KBM-7 (cell line): Measurements from ENCODE around the gene ONECUT1.

Experiments
- DNase-seq: peaks from one replicate; pipeline ENCODE4 v3.0.0-alpha.2; 2015
- in situ Hi-C: fragments of 300-500 bp; cut with MboI; formaldehyde crosslinking; loops from 2 replicates; pipeline ENCODE4 v1.14.3; 2020; ENCODE audit warnings: low sequenced_read_pairs, low pct_unique_long_range_greater_than_20kb, mixed read lengths

ONECUT1 gene

GRCh38 chr15:52785672-52786406 lies 4.3 kb downstream of the ONECUT1 start:
- in situ Hi-C loops = loop anchor here (25.0 kb wide), 1 partner anchor 426 kb away; no protein-coding TSS in a partner anchor

GRCh38 chr15:52784799-52785671 lies 5.1 kb downstream of the ONECUT1 start:
- in situ Hi-C loops = loop anchor here (25.0 kb wide), 1 partner anchor 427 kb away; no protein-coding TSS in a partner anchor
- no peak for DNase-seq

More at GRCh38 chr15:52785672-52786406, 4.3 kb downstream of the ONECUT1 start:
- DNase-seq = no peak

- peak; percentile 49 for DNase-seq
- in situ Hi-C loops = loop anchor here (25.0 kb wide), 1 partner anchor 428 kb away; no protein-coding TSS in a partner anchor
Measured at GRCh38 chr15:52783929-52784798, 6.0 kb downstream of the ONECUT1 start.

DNA sequence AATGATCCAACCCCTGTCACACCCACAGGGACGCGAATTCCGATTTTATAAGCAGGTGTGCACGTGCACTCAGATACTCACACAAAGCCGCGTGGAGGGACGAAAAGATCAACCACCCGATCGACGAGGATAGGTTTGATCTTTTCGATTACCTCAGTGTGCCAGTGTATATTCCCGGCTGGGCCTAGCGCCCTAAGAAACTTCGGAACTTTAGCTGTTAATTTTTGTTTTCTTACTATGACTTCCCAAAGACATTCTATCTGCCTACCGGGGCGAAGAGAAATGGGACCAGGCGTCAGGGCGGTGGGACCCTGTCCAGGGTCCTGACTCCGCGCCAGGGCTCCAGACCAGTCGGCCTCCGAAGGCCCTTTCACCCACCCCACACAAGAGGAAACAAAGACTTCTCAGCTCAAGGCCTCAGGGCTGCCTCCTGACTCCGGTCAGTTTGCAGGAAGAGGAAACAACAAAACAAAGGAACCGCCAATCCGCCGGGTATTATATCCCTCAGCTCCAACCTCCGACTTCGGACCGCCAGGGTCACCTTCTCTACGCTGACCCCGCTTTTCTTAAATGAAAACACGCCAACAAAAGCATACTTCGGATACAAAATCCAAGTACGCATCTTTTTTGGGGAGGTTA lies 6.8 kb downstream of the ONECUT1 start:
- peak; percentile 33 for DNase-seq
- in situ Hi-C loops = loop anchor here (25.0 kb wide), 1 partner anchor 429 kb away; no protein-coding TSS in a partner anchor

DNA sequence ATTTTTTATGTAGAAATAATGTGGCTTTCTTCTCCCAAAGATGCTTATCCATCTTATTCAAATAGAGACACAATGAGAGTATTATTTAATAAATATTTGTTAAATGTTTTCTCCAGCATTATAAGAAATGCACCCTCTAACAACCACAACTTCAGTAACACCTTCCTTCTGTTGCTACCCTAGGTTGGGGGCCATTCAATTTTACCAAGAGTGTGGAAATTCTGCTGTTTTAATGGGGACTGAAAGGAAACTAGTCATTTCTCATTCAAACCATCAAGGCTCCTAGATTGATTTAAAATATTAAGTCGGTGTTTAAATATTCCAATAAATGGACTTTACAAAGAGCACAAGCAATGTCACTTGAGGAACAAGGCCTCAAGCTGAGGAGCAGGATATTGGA lies 7.6 kb downstream of the ONECUT1 start:
- DNase-seq = no peak
- in situ Hi-C loops = loop anchor here (25.0 kb wide), 1 partner anchor 430 kb away; no protein-coding TSS in a partner anchor

DNA sequence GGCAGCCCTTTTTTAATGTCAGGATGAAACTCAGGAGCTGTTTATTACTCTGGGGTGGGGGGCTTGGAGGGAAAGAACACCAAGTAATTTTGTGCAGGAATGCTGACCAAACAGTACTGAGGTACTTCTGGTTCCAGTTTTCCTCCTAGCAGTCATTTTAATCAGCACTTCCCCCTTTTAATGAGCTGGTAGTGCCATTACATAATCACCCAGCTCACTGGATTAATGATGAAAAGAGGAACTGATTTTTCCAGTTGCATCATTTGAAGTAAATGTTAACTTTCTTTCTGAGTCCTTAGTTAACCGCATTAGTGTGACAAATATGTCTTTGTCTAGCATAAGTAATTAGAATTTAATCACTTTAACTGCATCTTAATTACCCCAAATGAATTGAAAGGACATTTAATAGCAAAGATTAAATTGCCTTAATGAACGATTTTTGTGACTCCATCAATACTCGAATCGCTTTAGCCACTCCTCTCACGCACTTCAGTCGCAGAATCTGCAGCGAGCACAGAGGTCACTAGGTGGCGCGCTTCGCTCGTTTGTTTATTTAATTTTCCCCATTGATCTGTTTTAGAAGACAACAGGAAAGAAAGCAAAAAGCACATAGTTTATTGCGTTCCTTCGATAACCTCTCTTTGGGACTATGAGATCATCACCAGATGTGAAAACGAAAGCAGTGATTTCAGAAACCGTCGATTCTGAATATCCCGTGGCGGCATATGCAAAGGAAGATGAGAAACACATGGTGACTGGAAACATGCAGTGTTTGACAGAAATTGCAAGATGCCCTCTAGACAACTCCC lies 9.8 kb downstream of the ONECUT1 start:
- peak; percentile 88 for DNase-seq
- in situ Hi-C loops = loop anchor here (25.0 kb wide), 1 partner anchor 432 kb away; no protein-coding TSS in a partner anchor

- DNase-seq = no peak
- in situ Hi-C loops = loop anchor here (25.0 kb wide), 1 partner anchor 434 kb away; no protein-coding TSS in a partner anchor
Measured at GRCh38 chr15:52778457-52778856, 11.7 kb downstream of the ONECUT1 start.

DNA sequence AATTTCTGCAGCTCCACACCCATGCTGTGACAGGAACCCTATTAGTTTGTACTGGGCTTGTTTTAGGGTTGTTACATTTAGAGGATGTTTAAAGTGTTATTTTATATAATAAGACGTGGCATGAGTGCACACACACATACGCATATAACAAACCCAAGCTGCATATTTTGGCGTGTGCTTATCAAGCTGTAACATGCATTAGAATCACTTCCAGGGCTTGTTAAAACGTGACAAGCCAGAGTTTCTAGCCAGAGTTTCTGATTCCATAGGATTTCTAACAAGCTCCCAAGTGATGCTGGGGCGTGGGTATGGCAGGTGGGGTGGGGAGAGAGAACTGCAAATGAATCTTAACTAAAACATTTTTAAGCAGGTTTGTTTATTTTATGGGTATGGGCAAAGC lies 17.4 kb downstream of the ONECUT1 start:
- no peak for DNase-seq
- in situ Hi-C loops = no loop called here

DNA sequence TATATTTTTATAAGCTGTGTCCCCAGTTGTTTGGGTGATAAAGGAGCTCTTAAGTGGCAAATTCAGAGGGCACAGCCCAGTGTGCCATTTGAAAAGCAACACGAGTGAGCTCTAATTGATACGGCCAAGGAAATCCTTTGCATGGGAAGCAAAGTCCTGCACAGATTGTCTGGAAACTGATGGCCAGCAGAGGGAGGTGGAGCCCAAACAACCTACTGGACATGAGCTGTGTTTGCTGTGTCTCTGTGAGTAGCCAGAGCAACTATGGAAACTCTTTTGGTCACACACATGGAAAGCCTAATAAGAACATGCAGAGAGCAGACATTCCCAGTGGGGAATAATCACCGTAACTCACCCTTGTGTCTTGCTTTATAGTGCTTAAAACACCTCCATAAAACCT lies 24.4 kb downstream of the ONECUT1 start:
- in situ Hi-C loops = no loop called here
- no peak for DNase-seq

- DNase-seq = no peak
- in situ Hi-C loops = no loop called here
Measured at GRCh38 chr15:52764731-52765130, 25.4 kb downstream of the ONECUT1 start.

- DNase-seq = no peak
- in situ Hi-C loops = no loop called here
Measured at GRCh38 chr15:52762621-52763020, 27.5 kb downstream of the ONECUT1 start.

- no peak for DNase-seq
- in situ Hi-C loops = no loop called here
Measured at GRCh38 chr15:52760562-52760961, 29.6 kb downstream of the ONECUT1 start.

- in situ Hi-C loops = no loop called here
Measured at GRCh38 chr15:52759969-52760368, 30.2 kb downstream of the ONECUT1 start.

GRCh38 chr15:52757496-52757895 lies 32.6 kb downstream of the ONECUT1 start:
- in situ Hi-C loops = no loop called here
- no peak for DNase-seq

More at GRCh38 chr15:52759969-52760368, 30.2 kb downstream of the ONECUT1 start:
- DNase-seq = no peak

- DNase-seq = no peak
- in situ Hi-C loops = no loop called here
Measured at GRCh38 chr15:52751522-52751921, 38.6 kb downstream of the ONECUT1 start.

DNA sequence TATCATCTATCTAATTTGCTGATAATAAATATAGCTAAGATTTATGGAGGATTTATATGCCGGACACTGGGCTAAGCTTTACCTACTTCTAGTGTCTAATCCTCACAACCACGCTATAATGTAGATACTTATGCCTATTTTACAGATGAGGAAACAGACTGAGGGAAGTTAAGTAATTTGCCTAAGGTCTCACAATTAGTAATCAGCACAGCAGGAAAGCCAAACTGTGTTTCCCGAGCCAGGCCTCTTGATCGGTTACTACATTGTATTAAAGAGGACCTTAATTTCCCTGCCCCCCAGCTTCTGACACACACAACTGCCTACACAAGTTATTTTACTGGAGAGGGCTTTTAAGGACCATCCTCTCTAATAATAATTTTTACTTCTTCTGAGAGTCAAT lies 40.9 kb downstream of the ONECUT1 start:
- in situ Hi-C loops = no loop called here
- no peak for DNase-seq

DNA sequence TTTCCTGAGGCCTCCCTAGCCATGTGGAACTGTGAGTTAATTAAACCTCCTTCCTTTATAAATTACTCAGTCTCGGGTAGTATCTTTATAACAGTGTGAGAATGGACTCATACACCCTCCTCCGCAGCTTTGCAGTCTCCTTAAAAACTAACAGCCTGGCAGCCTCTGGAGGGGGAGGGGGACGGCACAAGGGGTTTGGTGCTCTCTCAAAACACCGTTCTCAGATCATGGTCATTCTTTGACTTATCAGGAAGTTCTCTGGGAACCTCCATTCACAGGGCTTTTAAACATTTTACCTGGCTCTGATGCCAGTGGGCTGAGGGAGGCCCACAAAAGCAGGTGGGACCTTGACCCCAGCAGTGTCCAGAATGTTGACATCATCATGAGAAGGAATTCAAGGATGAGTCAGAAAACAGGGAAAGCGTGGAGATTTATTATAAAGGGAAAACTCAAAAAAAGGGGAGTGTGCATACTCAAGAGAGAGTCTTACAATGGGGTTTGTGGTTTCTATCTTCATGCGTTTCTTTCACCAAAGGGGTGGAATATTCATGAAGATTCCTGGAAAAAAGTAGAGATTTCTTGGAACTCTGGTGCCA lies 43.9 kb downstream of the ONECUT1 start:
- in situ Hi-C loops = no loop called here
- no peak for DNase-seq
